ENCODE measurements around the gene ZNF575. TPM values are rescaled to one million over a fixed set of nuclear protein-coding genes. Genes with fewer than 3 reads are reported as not detected.
"Not testable (repeated sequence)": the region's sequence is repeated elsewhere in the genome, so short reads cannot be mapped to it uniquely, and the experiment has no call there.

The ZNF575 gene
- total and polyA plus RNA-seq, 4 donors, result 0.63 to 4.6 (median 1.6) TPM

GRCh38 chr19:43504426-43505185, 28.4 kb upstream of the ZNF575 start, which contains the start of gene PHLDB3:
Gene PHLDB3 (minus strand): TSS chr19:43504746. CDS start chr19:43504118, 628 bp downstream.
- Histone ChIP-seq H3K4me3 (ENCODE audit: low read length in 2 of 2) (peak within 1 kb of the TSS; percentile 53 to 84), H3K27ac (ENCODE audit: low read depth in 1 of 2, low read length in 2 of 2) (peak within 1 kb of the TSS in 1 of 2 donors; percentile 69), H3K27me3 (ENCODE audit: control insufficient read depth in 1 of 2, insufficient read depth in 2 of 2, low read length in 1 of 2) (no peaks in the 10 kb centered on the region), H3K4me1 (ENCODE audit: control insufficient read depth in 1 of 2, insufficient read depth in 2 of 2, low read length in 2 of 2) (no peaks in the 10 kb centered on the region), H3K36me3 (ENCODE audit: control insufficient read depth in 1 of 2, insufficient read depth in 2 of 2, low read length in 1 of 2) (peaks cover 1 to 2% of the 10 kb centered on the region in 2 donors), H3K9me3 (ENCODE audit: control insufficient read depth, low read length) (no peaks in the 10 kb centered on the region)
- 3% methylated on average over 36 to 42 of the region's 42 CpGs for WGBS, 2 donors
- intact Hi-C loops (cut with DNase I), result loop anchor here (1.0 to 5.0 kb wide), 2 partner anchors 41 to 42 kb away; no protein-coding TSS in a partner anchor
- peak; percentile 71 for ATAC-seq (ENCODE audit: low FRiP score)
- peak in 1 of 2 donors; percentile 85 for DNase-seq

GRCh38 chr19:43505186-43505456, 27.9 kb upstream of the ZNF575 start:
- no peak for DNase-seq
- H3K4me1 ChIP-seq (ENCODE audit: control insufficient read depth in 1 of 2, insufficient read depth in 2 of 2, low read length in 2 of 2), result no peaks in the 10 kb centered on the region
- H3K27ac ChIP-seq (ENCODE audit: low read depth in 1 of 2, low read length in 2 of 2), result no peak overlapping the region
- no peak for ATAC-seq (ENCODE audit: low FRiP score)
- no peak overlapping the region for H3K4me3 ChIP-seq (ENCODE audit: low read length in 2 of 2)
- H3K9me3 ChIP-seq (ENCODE audit: control insufficient read depth, low read length), result no peaks in the 10 kb centered on the region
- 96 to 97% methylated on average over 3 of the region's 3 CpGs for WGBS, 2 donors
- H3K27me3 ChIP-seq (ENCODE audit: control insufficient read depth in 1 of 2, insufficient read depth in 2 of 2, low read length in 1 of 2), result no peaks in the 10 kb centered on the region
- intact Hi-C loops (cut with DNase I), result no loop called here
- H3K36me3 ChIP-seq (ENCODE audit: control insufficient read depth in 1 of 2, insufficient read depth in 2 of 2, low read length in 1 of 2), result peaks cover 1 to 2% of the 10 kb centered on the region in 2 donors

- Histone ChIP-seq H3K4me3 (ENCODE audit: low read length in 2 of 2) (no peak overlapping the region), H3K4me1 (ENCODE audit: control insufficient read depth in 1 of 2, insufficient read depth in 2 of 2, low read length in 2 of 2) (no peaks in the 10 kb centered on the region), H3K9me3 (ENCODE audit: control insufficient read depth, low read length) (no peaks in the 10 kb centered on the region), H3K27me3 (ENCODE audit: control insufficient read depth in 1 of 2, insufficient read depth in 2 of 2, low read length in 1 of 2) (no peaks in the 10 kb centered on the region), H3K36me3 (ENCODE audit: control insufficient read depth in 1 of 2, insufficient read depth in 2 of 2, low read length in 1 of 2) (peaks cover 1 to 2% of the 10 kb centered on the region in 2 donors), H3K27ac (ENCODE audit: low read depth in 1 of 2, low read length in 2 of 2) (no peak overlapping the region)
- intact Hi-C loops (cut with DNase I), result no loop called here
- no peak for DNase-seq
- no peak for ATAC-seq (ENCODE audit: low FRiP score)
- 96 to 98% methylated on average over 5 of the region's 5 CpGs for WGBS, 2 donors
Measured at GRCh38 chr19:43505941-43506340, 27.0 kb upstream of the ZNF575 start.

GRCh38 chr19:43506629-43507028, 26.4 kb upstream of the ZNF575 start:
- Histone ChIP-seq H3K36me3 (ENCODE audit: control insufficient read depth in 1 of 2, insufficient read depth in 2 of 2, low read length in 1 of 2) (peaks cover 1 to 2% of the 10 kb centered on the region in 2 donors), H3K27ac (ENCODE audit: low read depth in 1 of 2, low read length in 2 of 2) (no peak overlapping the region), H3K4me1 (ENCODE audit: control insufficient read depth in 1 of 2, insufficient read depth in 2 of 2, low read length in 2 of 2) (no peaks in the 10 kb centered on the region), H3K9me3 (ENCODE audit: control insufficient read depth, low read length) (no peaks in the 10 kb centered on the region), H3K27me3 (ENCODE audit: control insufficient read depth in 1 of 2, insufficient read depth in 2 of 2, low read length in 1 of 2) (no peaks in the 10 kb centered on the region), H3K4me3 (ENCODE audit: low read length in 2 of 2) (no peak overlapping the region)
- ATAC-seq (ENCODE audit: low FRiP score), result no peak
- intact Hi-C loops (cut with DNase I), result no loop called here
- 92 to 96% methylated on average over 5 of the region's 5 CpGs for WGBS, 2 donors
- DNase-seq, result no peak

- no peaks in the 10 kb centered on the region for H3K9me3 ChIP-seq (ENCODE audit: control insufficient read depth, low read length)
- no peak overlapping the region for H3K27ac ChIP-seq (ENCODE audit: low read depth in 1 of 2, low read length in 2 of 2)
- no peaks in the 10 kb centered on the region for H3K4me1 ChIP-seq (ENCODE audit: control insufficient read depth in 1 of 2, insufficient read depth in 2 of 2, low read length in 2 of 2)
- H3K36me3 ChIP-seq (ENCODE audit: control insufficient read depth in 1 of 2, insufficient read depth in 2 of 2, low read length in 1 of 2), result peaks cover 1 to 2% of the 10 kb centered on the region in 2 donors
- ATAC-seq (ENCODE audit: low FRiP score), result no peak
- H3K27me3 ChIP-seq (ENCODE audit: control insufficient read depth in 1 of 2, insufficient read depth in 2 of 2, low read length in 1 of 2), result no peaks in the 10 kb centered on the region
- H3K4me3 ChIP-seq (ENCODE audit: low read length in 2 of 2), result no peak overlapping the region
- peak in 1 of 2 donors; percentile 3 for DNase-seq
- 86% methylated on average over 2 of the region's 2 CpGs for WGBS, 2 donors
- intact Hi-C loops (cut with DNase I), result no loop called here
Measured at GRCh38 chr19:43507880-43508279, 25.1 kb upstream of the ZNF575 start.

GRCh38 chr19:43510713-43511112, 22.3 kb upstream of the ZNF575 start:
- Histone ChIP-seq H3K9me3 (ENCODE audit: control insufficient read depth, low read length) (no peaks in the 10 kb centered on the region), H3K4me3 (ENCODE audit: low read length in 2 of 2) (no peak overlapping the region), H3K27ac (ENCODE audit: low read depth in 1 of 2, low read length in 2 of 2) (no peak overlapping the region), H3K36me3 (ENCODE audit: control insufficient read depth in 1 of 2, insufficient read depth in 2 of 2, low read length in 1 of 2) (peaks cover 1 to 2% of the 10 kb centered on the region in 2 donors), H3K4me1 (ENCODE audit: control insufficient read depth in 1 of 2, insufficient read depth in 2 of 2, low read length in 2 of 2) (no peaks in the 10 kb centered on the region), H3K27me3 (ENCODE audit: control insufficient read depth in 1 of 2, insufficient read depth in 2 of 2, low read length in 1 of 2) (no peaks in the 10 kb centered on the region)
- intact Hi-C loops (cut with DNase I), result no loop called here
- no peak for ATAC-seq (ENCODE audit: low FRiP score)
- WGBS, 2 donors, result 97 to 98% methylated on average over 9 of the region's 9 CpGs
- DNase-seq, result no peak

GRCh38 chr19:43511324-43511723, 21.7 kb upstream of the ZNF575 start:
- Histone ChIP-seq H3K36me3 (ENCODE audit: control insufficient read depth in 1 of 2, insufficient read depth in 2 of 2, low read length in 1 of 2) (peaks cover 1 to 2% of the 10 kb centered on the region in 2 donors), H3K27me3 (ENCODE audit: control insufficient read depth in 1 of 2, insufficient read depth in 2 of 2, low read length in 1 of 2) (no peaks in the 10 kb centered on the region), H3K9me3 (ENCODE audit: control insufficient read depth, low read length) (no peaks in the 10 kb centered on the region), H3K27ac (ENCODE audit: low read depth in 1 of 2, low read length in 2 of 2) (no peak overlapping the region), H3K4me1 (ENCODE audit: control insufficient read depth in 1 of 2, insufficient read depth in 2 of 2, low read length in 2 of 2) (no peaks in the 10 kb centered on the region), H3K4me3 (ENCODE audit: low read length in 2 of 2) (no peak overlapping the region)
- DNase-seq (no peak), ATAC-seq (ENCODE audit: low FRiP score) (no peak)
- WGBS, 2 donors, result 92 to 93% methylated on average over 5 of the region's 5 CpGs
- intact Hi-C loops (cut with DNase I), result no loop called here

GRCh38 chr19:43512399-43512798, 20.6 kb upstream of the ZNF575 start:
- DNase-seq; H3K9me3 ChIP-seq (ENCODE audit: control insufficient read depth, low read length); H3K4me3 ChIP-seq (ENCODE audit: low read length in 2 of 2); H3K36me3 ChIP-seq (ENCODE audit: control insufficient read depth in 1 of 2, insufficient read depth in 2 of 2, low read length in 1 of 2); ATAC-seq (ENCODE audit: low FRiP score); H3K27ac ChIP-seq (ENCODE audit: low read depth in 1 of 2, low read length in 2 of 2); H3K4me1 ChIP-seq (ENCODE audit: control insufficient read depth in 1 of 2, insufficient read depth in 2 of 2, low read length in 2 of 2); intact Hi-C loops (cut with DNase I); H3K27me3 ChIP-seq (ENCODE audit: control insufficient read depth in 1 of 2, insufficient read depth in 2 of 2, low read length in 1 of 2): not testable (repeated sequence)

GRCh38 chr19:43518051-43518450, 14.9 kb upstream of the ZNF575 start:
- H3K36me3 ChIP-seq (ENCODE audit: control insufficient read depth in 1 of 2, insufficient read depth in 2 of 2, low read length in 1 of 2), result no peaks in the 10 kb centered on the region
- no peak overlapping the region for H3K27ac ChIP-seq (ENCODE audit: low read depth in 1 of 2, low read length in 2 of 2)
- H3K4me3 ChIP-seq (ENCODE audit: low read length in 2 of 2), result no peak overlapping the region
- H3K4me1 ChIP-seq (ENCODE audit: control insufficient read depth in 1 of 2, insufficient read depth in 2 of 2, low read length in 2 of 2), result no peaks in the 10 kb centered on the region
- WGBS, 2 donors, result 82 to 93% methylated on average over 4 of the region's 4 CpGs
- intact Hi-C loops (cut with DNase I), result loop anchor here in 1 of 2 donors (2.0 to 5.0 kb wide), 2 partner anchors 56 to 71 kb away; no protein-coding TSS in a partner anchor
- ATAC-seq (ENCODE audit: low FRiP score) (no peak), DNase-seq (no peak)
- no peaks in the 10 kb centered on the region for H3K9me3 ChIP-seq (ENCODE audit: control insufficient read depth, low read length)
- no peaks in the 10 kb centered on the region for H3K27me3 ChIP-seq (ENCODE audit: control insufficient read depth in 1 of 2, insufficient read depth in 2 of 2, low read length in 1 of 2)
